Osteocyte (in vitro differentiated cells): ENCODE data around the gene NDFIP1. TPM values are rescaled to one million over a fixed set of nuclear protein-coding genes. Genes with fewer than 3 reads are reported as not detected.

ENCODE experiments used
- DNase-seq: peaks from one replicate; pipeline ENCODE4 v3.0.0; 2021; ENCODE audit warnings: mixed read lengths; ENCODE audit not compliant: unreplicated experiment; ENCODE audit errors: extremely low spot score
- H3K27ac Mint-ChIP-seq: one replicate; pipeline ENCODE4 v1.8.0; 2021; ENCODE audit warnings: mild to moderate bottlenecking, mixed read lengths; ENCODE audit not compliant: unreplicated experiment
- H3K27me3 Mint-ChIP-seq: one replicate; pipeline ENCODE4 v1.8.0; 2021; ENCODE audit warnings: mixed read lengths; ENCODE audit not compliant: unreplicated experiment
- H3K36me3 Mint-ChIP-seq: one replicate; pipeline ENCODE4 v1.8.0; 2021; ENCODE audit warnings: mixed read lengths; ENCODE audit not compliant: unreplicated experiment
- H3K4me1 Mint-ChIP-seq: one replicate; pipeline ENCODE4 v1.8.0; 2021; ENCODE audit warnings: mixed read lengths; ENCODE audit not compliant: unreplicated experiment
- H3K4me3 Mint-ChIP-seq: one replicate; pipeline ENCODE4 v1.8.0; 2021; ENCODE audit warnings: mild to moderate bottlenecking, moderate library complexity, mixed read lengths; ENCODE audit not compliant: unreplicated experiment
- H3K9me3 Mint-ChIP-seq: one replicate; pipeline ENCODE4 v1.8.0; 2021; ENCODE audit warnings: mixed read lengths; ENCODE audit not compliant: unreplicated experiment
- CTCF ChIP-seq: fragments of 200-600 bp; sonication (generic); IDR thresholded peaks from 2 replicates; pipeline ENCODE4 v1.5.0; 2021; ENCODE audit warnings: antibody characterized with exemption, mild to moderate bottlenecking, moderate library complexity
- total RNA-seq: library from RNA; stranded (reverse); gene quantifications from 2 replicates; pipeline ENCODE4 v1.2.1, GENCODE V29; 2021

NDFIP1 gene
- total RNA-seq, 1 donor from 2014 or later, result 62.7 TPM

GRCh38 chr5:142097681-142098080 lies 10.9 kb upstream of the NDFIP1 start:
- H3K4me3 Mint-ChIP-seq, result no peak overlapping the region
- no peak overlapping the region for H3K27ac Mint-ChIP-seq
- TF ChIP-seq CTCF, result no peak

GRCh38 chr5:142098275-142098674 lies 10.3 kb upstream of the NDFIP1 start:
- no peaks in the 10 kb centered on the region for H3K4me1 Mint-ChIP-seq
- no peak overlapping the region for H3K4me3 Mint-ChIP-seq
- no peak overlapping the region for H3K27ac Mint-ChIP-seq
- H3K27me3 Mint-ChIP-seq, result peaks cover 15% of the 10 kb centered on the region
- no peaks in the 10 kb centered on the region for H3K9me3 Mint-ChIP-seq
- no peaks in the 10 kb centered on the region for H3K36me3 Mint-ChIP-seq
- no peak for DNase-seq
- no peak for TF ChIP-seq CTCF

More at GRCh38 chr5:142097681-142098080, 10.9 kb upstream of the NDFIP1 start:
- H3K9me3 Mint-ChIP-seq, result no peaks in the 10 kb centered on the region
- H3K4me1 Mint-ChIP-seq, result no peaks in the 10 kb centered on the region
- no peak for DNase-seq
- H3K36me3 Mint-ChIP-seq, result no peaks in the 10 kb centered on the region
- H3K27me3 Mint-ChIP-seq, result peaks cover 15% of the 10 kb centered on the region

- H3K36me3 Mint-ChIP-seq, result no peaks in the 10 kb centered on the region
- peaks cover 15% of the 10 kb centered on the region for H3K27me3 Mint-ChIP-seq
- no peaks in the 10 kb centered on the region for H3K9me3 Mint-ChIP-seq
- H3K4me1 Mint-ChIP-seq, result no peaks in the 10 kb centered on the region
- H3K4me3 Mint-ChIP-seq, result no peak overlapping the region
- no peak overlapping the region for H3K27ac Mint-ChIP-seq
- TF ChIP-seq CTCF, result no peak
- no peak for DNase-seq
Measured at GRCh38 chr5:142098931-142099330, 9.6 kb upstream of the NDFIP1 start.

- no peak overlapping the region for H3K27ac Mint-ChIP-seq
- no peak for DNase-seq
- H3K4me1 Mint-ChIP-seq, result no peaks in the 10 kb centered on the region
- no peak for TF ChIP-seq CTCF
- peaks cover 15% of the 10 kb centered on the region for H3K27me3 Mint-ChIP-seq
- no peak overlapping the region for H3K4me3 Mint-ChIP-seq
- no peaks in the 10 kb centered on the region for H3K9me3 Mint-ChIP-seq
- no peaks in the 10 kb centered on the region for H3K36me3 Mint-ChIP-seq
Measured at GRCh38 chr5:142100307-142100706, 8.3 kb upstream of the NDFIP1 start.

GRCh38 chr5:142102980-142103740 lies 5.4 kb upstream of the NDFIP1 start:
- peaks cover 1% of the 10 kb centered on the region for H3K4me1 Mint-ChIP-seq
- no peak overlapping the region for H3K4me3 Mint-ChIP-seq
- H3K27me3 Mint-ChIP-seq, result peaks cover 10% of the 10 kb centered on the region
- no peak for TF ChIP-seq CTCF
- H3K36me3 Mint-ChIP-seq, result no peaks in the 10 kb centered on the region
- no peak for DNase-seq
- H3K9me3 Mint-ChIP-seq, result no peaks in the 10 kb centered on the region
- H3K27ac Mint-ChIP-seq, result no peak overlapping the region
